Thoracic aorta (tissue), 2 donors: Measurements from ENCODE around the gene PSMA6. TPM values are rescaled to one million over a fixed set of nuclear protein-coding genes. Genes with fewer than 3 reads are reported as not detected.
"Not testable (repeated sequence)": the region's sequence is repeated elsewhere in the genome, so short reads cannot be mapped to it uniquely, and the experiment has no call there.

Experiments used
- ATAC-seq: fragments of 150-250 bp; one replicate; pipeline ENCODE4 v1.8.0; 2017; ENCODE audit warnings: low read depth; ENCODE audit not compliant: insufficient number of reproducible peaks, low FRiP score
- DNase-seq: peaks from one replicate; pipeline ENCODE4 v3.0.0-alpha.2; 2020; ENCODE audit warnings: low spot score
- H3K27ac ChIP-seq, 2 donors: fragments of 200-600 bp; sonication (generic); 1 replicate in 1 of 2; 2 replicates in 1 of 2; pipeline ENCODE4 v1.5.1; 2016; ENCODE audit warnings: mild to moderate bottlenecking in 2 of 2, moderate library complexity in 2 of 2
- H3K27me3 ChIP-seq: fragments of 200-600 bp; sonication (generic); replicated peaks from 2 replicates; pipeline ENCODE4 v1.6.0; 2016; ENCODE audit warnings: mild to moderate bottlenecking; ENCODE audit not compliant: insufficient read depth
- H3K36me3 ChIP-seq: fragments of 200-600 bp; sonication (generic); one replicate; pipeline ENCODE4 v1.5.1; 2016
- H3K4me1 ChIP-seq, 2 donors: fragments of 200-600 bp; sonication (generic); 1 replicate in 1 of 2; 2 replicates in 1 of 2; pipeline versions ENCODE4 v1.5.1 to v1.6.0; 2016; ENCODE audit warnings: low read depth in 2 of 2, mild to moderate bottlenecking in 1 of 2; ENCODE audit not compliant: control insufficient read depth in 1 of 2
- H3K4me3 ChIP-seq: fragments of 200-600 bp; sonication (generic); 2 replicates; pipeline ENCODE4 v1.5.1; 2016; ENCODE audit warnings: mild to moderate bottlenecking
- H3K9me3 ChIP-seq: fragments of 200-600 bp; sonication (generic); 2 replicates; pipeline ENCODE4 v1.5.1; 2016
- CTCF ChIP-seq: fragments of 200-600 bp; sonication (generic); IDR thresholded peaks from one replicate; pipeline ENCODE4 v1.5.1; 2019; ENCODE audit warnings: antibody characterized with exemption
- total RNA-seq, 2 donors: library from RNA; depleted of rRNA; stranded (reverse); fragments of >200 nt; gene quantifications; one replicate each; pipeline versions ENCODE4 v1.1.0 to v1.2.3, GENCODE V29; 2016

Gene PSMA6
- total RNA-seq, 2 donors from 2014 or later = 56.5 to 119 TPM

DNA sequence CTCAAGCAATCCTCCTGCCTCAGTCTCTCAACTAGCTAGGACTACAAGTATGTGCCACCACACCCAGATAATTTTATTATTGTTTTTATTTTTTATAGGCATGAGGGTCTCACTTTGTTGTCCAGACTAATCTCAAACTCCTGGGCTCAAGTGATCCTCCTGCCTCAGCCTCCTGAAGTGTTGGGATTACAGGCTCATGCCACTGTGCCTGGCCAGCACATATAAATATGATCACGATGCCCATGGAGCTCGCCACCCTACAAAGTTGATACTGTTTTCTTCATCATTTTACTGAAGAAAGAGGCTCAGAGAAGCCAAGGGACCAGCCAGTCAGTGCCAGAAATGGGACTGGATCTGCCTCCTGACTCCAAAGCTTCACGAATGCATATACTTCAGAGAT lies 59.3 kb downstream of the PSMA6 start:
- no peak for ATAC-seq
- no peaks in the 10 kb centered on the region for H3K27me3 ChIP-seq
- H3K4me1 ChIP-seq = no peaks in the 10 kb centered on the region
- no peak overlapping the region for H3K27ac ChIP-seq
- no peak for DNase-seq
- no peak overlapping the region for H3K4me3 ChIP-seq
- H3K36me3 ChIP-seq = no peaks in the 10 kb centered on the region
- no peaks in the 10 kb centered on the region for H3K9me3 ChIP-seq
- no peak for TF ChIP-seq CTCF

DNA sequence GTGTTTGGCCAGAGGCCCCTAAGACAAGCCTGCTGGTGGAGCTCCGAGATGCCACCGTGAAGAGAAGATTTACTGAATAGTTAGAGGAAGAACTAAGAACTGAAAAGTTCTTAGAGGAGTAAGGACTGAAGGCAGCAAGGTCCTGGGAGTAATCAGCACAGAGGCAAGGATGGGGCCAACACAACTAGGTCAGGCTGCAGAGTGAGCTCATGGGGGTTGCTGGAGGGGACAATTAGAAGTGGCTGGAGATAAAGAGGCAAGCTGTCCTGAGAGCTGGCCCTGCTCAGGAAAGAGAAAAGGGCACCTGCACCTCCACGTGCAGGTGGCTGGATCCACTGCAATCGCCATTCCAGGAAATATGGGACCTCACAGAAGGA lies 59.7 kb downstream of the PSMA6 start:
- H3K4me3 ChIP-seq = no peak overlapping the region
- DNase-seq (no peak), ATAC-seq (no peak)
- H3K36me3 ChIP-seq = no peaks in the 10 kb centered on the region
- no peak overlapping the region for H3K27ac ChIP-seq
- no peak for TF ChIP-seq CTCF
- H3K4me1 ChIP-seq = no peaks in the 10 kb centered on the region
- H3K9me3 ChIP-seq = no peaks in the 10 kb centered on the region
- H3K27me3 ChIP-seq = no peaks in the 10 kb centered on the region

- no peak for DNase-seq
- Histone ChIP-seq H3K4me3 (no peak overlapping the region), H3K27ac (no peak overlapping the region), H3K27me3 (no peaks in the 10 kb centered on the region), H3K36me3 (no peaks in the 10 kb centered on the region), H3K4me1 (no peaks in the 10 kb centered on the region), H3K9me3 (no peaks in the 10 kb centered on the region)
- no peak for ATAC-seq
- TF ChIP-seq CTCF = no peak
These were observed 60.4 kb downstream of the PSMA6 start for GRCh38 chr14:35352274-35353233.

- TF ChIP-seq CTCF = no peak
- no peaks in the 10 kb centered on the region for H3K36me3 ChIP-seq
- no peaks in the 10 kb centered on the region for H3K9me3 ChIP-seq
- no peak overlapping the region for H3K4me3 ChIP-seq
- no peak for DNase-seq
- ATAC-seq = no peak
- no peaks in the 10 kb centered on the region for H3K27me3 ChIP-seq
- no peak overlapping the region for H3K27ac ChIP-seq
- H3K4me1 ChIP-seq = no peaks in the 10 kb centered on the region
These were observed 61.4 kb downstream of the PSMA6 start for GRCh38 chr14:35353409-35354172.

DNA sequence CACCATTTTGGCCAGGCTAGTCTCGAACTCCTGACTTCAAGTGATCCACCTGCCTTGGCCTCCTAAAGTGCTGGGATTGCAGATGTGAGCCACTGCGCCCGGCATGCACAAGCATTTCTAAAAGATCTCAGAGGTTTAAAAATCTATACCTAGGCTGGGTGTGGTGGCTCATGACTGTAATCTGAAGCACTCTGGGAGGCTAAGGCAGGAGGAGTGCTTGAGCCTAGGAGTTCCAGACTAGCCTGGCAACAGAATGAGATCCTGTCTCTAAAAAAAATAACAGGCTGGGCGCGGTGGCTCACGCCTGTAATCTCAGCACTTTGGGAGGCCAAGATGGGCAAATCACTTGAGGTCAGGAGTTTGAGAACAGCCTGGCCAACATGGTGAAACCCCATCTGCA lies 63.1 kb downstream of the PSMA6 start:
- H3K4me1 ChIP-seq, DNase-seq, H3K9me3 ChIP-seq, H3K4me3 ChIP-seq, H3K27ac ChIP-seq, H3K36me3 ChIP-seq, ATAC-seq, H3K27me3 ChIP-seq: not testable (repeated sequence)
